NCI-H2029 (cell line): Measurements from ENCODE around the gene PLD3.

Experiments
- DNase-seq: peaks from one replicate; lab custom pipeline; 2025; lab: John Stamatoyannopoulos, UW

PLD3 gene

DNA sequence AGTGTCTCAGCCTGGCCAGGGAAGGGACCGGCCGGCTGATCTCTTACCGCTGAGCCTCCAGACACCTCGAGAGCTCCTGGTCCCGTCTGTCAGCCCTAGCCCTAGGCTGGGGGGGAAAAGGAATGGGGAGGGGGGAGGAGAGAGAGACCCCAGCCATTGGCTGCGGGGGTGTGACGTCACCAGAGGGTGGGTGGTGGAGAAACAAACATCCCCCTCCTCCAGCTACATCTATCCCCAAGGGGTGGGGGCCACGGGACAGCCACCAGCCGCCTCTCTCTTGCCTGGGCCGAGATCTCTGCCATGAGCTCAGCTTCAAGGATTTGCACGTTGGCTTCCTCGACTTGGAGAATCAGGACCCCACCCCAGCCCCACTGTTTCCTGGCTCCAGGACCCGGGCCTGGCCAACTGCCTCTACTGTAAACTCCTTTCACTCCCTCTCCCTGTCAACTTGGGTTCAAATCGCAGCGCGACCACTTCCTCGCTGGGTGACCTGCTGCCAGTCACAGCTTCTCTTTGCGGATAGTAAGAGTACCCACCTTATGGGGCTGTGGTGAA, 64.9 kb downstream of the PLD3 start, which contains the start of gene PRX:
Gene PRX, minus strand, starts transcription at position 88 of the 555 bp plus-strand sequence. CDS start 5,446 bp downstream, outside the sequence.
- DNase-seq = no peak

- no peak for DNase-seq
These were observed 66.3 kb downstream of the PLD3 start for GRCh38 chr19:40414542-40415535.

- no peak for DNase-seq
These were observed 67.3 kb downstream of the PLD3 start for GRCh38 chr19:40415768-40416167.

- DNase-seq = no peak
These were observed 68.6 kb downstream of the PLD3 start for GRCh38 chr19:40416918-40417642.

GRCh38 chr19:40417643-40417981, 69.1 kb downstream of the PLD3 start:
- no peak for DNase-seq

- DNase-seq = no peak
These were observed 69.5 kb downstream of the PLD3 start for GRCh38 chr19:40418040-40418439.

DNA sequence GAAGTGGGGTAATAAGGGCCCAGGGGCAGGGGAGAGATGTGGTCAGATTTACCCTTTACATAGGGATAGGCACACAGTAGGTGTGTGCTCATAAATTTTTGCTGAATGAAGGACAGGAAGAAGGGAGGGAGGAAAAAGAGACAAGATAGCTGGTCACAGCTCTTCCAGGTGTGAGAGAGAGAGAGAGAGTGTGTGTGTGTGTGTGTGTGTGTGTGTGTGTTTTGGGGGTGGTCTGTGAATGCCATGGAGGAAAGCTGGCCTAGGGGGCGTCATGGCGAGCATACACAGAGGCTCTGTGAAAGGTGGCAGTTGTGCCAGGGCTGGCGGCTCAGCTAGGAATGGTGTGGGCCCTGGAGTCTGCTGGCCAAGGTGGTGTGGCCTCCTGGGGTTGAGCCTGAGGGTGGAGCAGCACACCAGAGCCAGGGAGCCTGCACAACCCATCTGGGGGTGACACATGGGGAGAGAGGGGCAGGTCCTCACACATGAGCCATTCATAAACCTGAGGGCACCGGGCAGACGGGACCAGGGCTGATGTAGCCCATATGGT, 70.6 kb downstream of the PLD3 start:
- no peak for DNase-seq

- DNase-seq = no peak
These were observed 71.3 kb downstream of the PLD3 start for GRCh38 chr19:40419780-40420179.

- no peak for DNase-seq
These were observed 71.9 kb downstream of the PLD3 start for GRCh38 chr19:40420451-40420765.

DNA sequence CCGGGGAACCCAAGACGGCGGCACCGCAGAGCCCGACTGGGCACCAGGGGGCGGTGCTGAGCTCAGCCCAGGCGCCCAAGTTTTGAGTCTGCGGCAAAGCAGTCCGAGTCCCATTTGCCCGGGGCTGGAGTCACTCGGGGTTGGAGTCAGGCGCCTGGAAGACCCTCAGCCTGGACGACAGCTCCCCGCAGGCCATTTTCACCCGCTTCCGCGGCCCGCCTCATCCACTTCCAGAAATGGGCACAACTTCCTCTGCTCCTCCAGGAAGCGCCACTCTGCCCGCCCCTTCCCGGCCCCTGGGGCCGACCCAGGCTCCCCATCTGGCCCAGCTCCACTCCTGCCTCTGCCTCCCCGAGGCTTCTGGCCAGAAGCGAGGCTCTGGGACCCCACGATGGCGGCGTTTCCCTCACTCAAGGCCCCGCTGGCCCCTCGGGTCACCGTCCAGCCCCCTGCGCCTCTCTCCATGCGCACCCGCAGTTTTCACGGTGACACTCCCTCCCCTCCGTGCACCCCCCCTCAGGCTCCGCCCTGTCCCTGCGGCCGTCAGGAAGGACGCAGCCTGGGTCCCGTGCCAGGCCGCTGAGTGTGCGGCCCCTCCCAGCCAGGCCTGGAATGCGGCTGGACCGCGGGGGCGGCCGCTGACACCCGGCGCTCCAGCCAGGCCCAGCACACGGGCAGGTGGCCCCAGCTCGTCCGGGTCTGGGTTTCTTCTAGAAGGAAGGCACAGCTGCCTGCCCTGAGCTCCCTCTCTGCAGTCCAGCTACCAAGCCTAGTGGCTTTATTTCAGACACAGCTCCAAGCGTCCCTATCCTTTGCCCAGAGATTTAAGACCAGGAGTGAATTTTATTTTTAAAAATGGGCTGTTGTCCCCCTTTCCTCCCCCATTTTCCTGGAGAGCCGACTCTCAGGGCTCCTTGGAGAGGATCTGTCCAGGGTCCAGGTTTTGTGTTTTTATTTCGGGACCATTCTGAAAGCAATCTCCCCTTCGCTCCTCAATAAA, 72.6 kb downstream of the PLD3 start:
- peak; percentile 72 for DNase-seq

- no peak for DNase-seq
These were observed 73.7 kb downstream of the PLD3 start for GRCh38 chr19:40421993-40422747.

GRCh38 chr19:40422748-40423566, 74.5 kb downstream of the PLD3 start:
- DNase-seq = no peak

DNA sequence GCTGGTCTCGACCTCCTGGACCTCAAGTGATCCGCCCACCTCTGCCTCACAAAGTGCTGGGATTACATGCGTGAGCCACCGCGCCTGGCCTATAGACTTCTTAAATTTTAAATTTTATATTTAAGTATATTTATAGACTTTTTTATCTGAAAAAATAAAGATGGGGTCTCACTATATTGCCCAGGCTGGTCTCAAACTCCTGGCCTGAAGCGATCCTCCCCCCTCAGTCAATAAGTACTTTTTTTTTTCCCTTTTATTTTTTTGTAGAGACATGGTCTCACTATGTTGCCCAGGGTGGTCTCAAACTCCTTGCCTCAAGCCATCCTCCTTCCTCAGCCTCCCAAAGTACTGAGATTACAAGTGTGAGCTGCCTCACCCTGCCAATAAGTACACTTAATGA, 75.4 kb downstream of the PLD3 start:
- DNase-seq = no peak

DNA sequence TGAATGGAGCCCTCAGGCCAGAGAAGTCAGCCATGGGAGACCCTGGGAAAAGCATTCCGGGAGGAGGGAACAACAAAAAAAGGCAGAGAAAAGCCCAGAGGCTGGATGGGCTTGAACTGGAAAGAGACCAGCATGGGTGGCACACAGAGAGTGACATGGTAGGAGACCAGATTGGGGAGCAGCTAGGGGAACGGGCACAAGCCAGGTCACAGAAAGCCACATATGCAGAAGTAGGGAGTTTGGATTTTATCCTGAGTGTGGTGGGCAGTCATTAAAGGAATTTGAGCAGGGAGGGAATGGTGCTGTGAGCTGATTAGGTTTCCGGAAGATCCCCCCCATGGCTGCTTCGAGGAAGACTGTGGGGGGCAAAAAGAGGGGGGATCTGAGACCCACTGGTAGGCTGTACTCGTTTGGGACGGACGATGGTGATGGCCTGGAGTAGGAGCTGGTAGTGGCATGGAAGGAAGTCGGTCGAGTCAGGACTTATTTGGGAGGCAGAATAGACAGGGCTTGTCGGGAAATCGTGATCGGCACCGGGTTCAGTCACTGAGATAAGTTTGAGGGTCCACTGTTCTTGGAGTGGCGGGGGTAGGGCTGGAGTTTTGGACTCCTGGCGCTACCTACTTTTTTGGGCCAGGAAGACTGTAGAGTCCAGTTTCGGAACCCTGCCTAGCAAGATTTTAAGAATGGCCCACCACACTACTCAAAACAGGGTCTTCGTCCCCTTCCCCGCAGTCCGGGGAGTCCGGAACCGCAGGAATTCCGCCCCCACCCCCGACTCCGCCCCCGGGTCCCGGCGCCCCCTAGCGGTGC, 76.3 kb downstream of the PLD3 start:
- DNase-seq = no peak

- peak; percentile 99 for DNase-seq
These were observed 77.2 kb downstream of the PLD3 start, which contains the start of gene SERTAD1 for GRCh38 chr19:40425450-40426287. Gene SERTAD1 (minus strand): TSS chr19:40425992. CDS start chr19:40423546, 2,446 bp downstream.
